ENCODE results near the gene OR10T2.
"Not testable (repeated sequence)": the region's sequence is repeated elsewhere in the genome, so short reads cannot be mapped to it uniquely, and the experiment has no call there.

Gene OR10T2

GRCh38 chr1:158355773-158356285 is 43.4 kb downstream of the OR10T2 start:
- no peak for DNase-seq

- DNase-seq = no peak
Observed at GRCh38 chr1:158354255-158354654, 45.0 kb downstream of the OR10T2 start.

GRCh38 chr1:158353303-158354075 is 45.8 kb downstream of the OR10T2 start, which contains the start of gene CD1E:
TSS of gene CD1E (plus strand) at chr1:158353894. CDS start at chr1:158353989, 95 bp downstream.
- DNase-seq = no peak

- DNase-seq = not testable (repeated sequence)
Observed at GRCh38 chr1:158348946-158349345, 50.3 kb downstream of the OR10T2 start.
